Measurements from ENCODE around the gene LIN52. TPM values are rescaled to one million over a fixed set of nuclear protein-coding genes. Genes with fewer than 3 reads are reported as not detected.

LIN52 gene
- total and polyA plus RNA-seq, 9 of the 15 experiments (the other 6 are each of a cell fraction or from before 2014, with no cell fraction given), result 4.6 to 11.8 (median 9.2) TPM

DNA sequence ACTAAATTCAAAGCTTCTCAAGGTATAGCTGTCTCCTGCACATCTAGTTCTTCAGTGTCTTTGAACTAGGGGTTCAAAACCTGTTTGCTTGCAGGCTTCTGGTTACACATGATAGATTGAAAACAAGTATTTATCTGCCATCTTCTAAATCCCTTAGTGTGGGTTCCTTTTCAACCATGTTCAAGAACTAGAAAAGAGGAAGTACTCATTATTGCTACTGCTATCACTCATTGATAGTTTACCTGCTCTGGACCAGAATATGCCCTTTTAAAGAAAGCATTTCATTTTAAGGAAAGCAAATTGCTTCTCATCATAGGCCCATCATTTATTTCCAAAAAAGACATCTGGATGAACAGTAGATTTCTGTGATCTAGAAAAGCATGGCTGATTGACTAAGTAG lies 117.4 kb downstream of the LIN52 start:
- CTCF ChIA-PET (ENCODE audit: low intra/inter-chr PET ratio), result no interaction called here
- no peak for DNase-seq (ENCODE audit: extremely low read depth in 1 of 4, low spot score in 3 of 4)
- Histone ChIP-seq H3K9me1 (ENCODE audit: control insufficient read depth, insufficient read depth, low read length) (no peaks in the 10 kb centered on the region), H2AFZ (ENCODE audit: low read depth, low read length) (no peak overlapping the region), H3K4me3 (no peak overlapping the region), H3K4me2 (ENCODE audit: insufficient read depth, low read length) (no peak overlapping the region), H3K36me3 (ENCODE audit: control insufficient read depth, insufficient read depth, low read length) (peaks cover 7% of the 10 kb centered on the region; the same call in 1 of the 3 replicates), H3K27me3 (ENCODE audit: control insufficient read depth in 2 of 2, insufficient read depth in 2 of 2, low read length in 2 of 2) (no peaks in the 10 kb centered on the region), H4K20me1 (replicated peaks; ENCODE audit: control insufficient read depth, insufficient read depth, low read length) (no peaks in the 10 kb centered on the region), H3K27ac (ENCODE audit: extremely low read depth, low read depth, low read length) (no peak overlapping the region), H3K9me3 (replicated peaks; ENCODE audit: control insufficient read depth, insufficient read depth, low read depth, low read length) (no peaks in the 10 kb centered on the region), H3K9ac (ENCODE audit: insufficient read depth in 1 of 2, low read depth in 2 of 2, low read length in 2 of 2) (no peak overlapping the region), H3K4me1 (replicated peaks in 1 of 2; ENCODE audit: control insufficient read depth in 2 of 2, insufficient read depth in 2 of 2, low read length in 2 of 2) (no peaks in the 10 kb centered on the region), H3K79me2 (ENCODE audit: control insufficient read depth, insufficient read depth, low read length) (no peaks in the 10 kb centered on the region)
- intact Hi-C loops (cut with micrococcal nuclease) (no loop called here), in situ Hi-C loops (cut with MboI) (no loop called here)
- ATAC-seq, result no peak
- POLR2A ChIA-PET, result no interaction called here
- FAIRE-seq, result no peak
- BruUV-seq (replicated peaks), result no TSS peak
- TF ChIP-seq RFX5 (IDR thresholded peaks at IDR 0.05; ENCODE audit: low read depth, low read length), result no peak
- TF ChIP-seq CCAR2 (IDR thresholded peaks at IDR 0.05; ENCODE audit: low read depth, low read length), result no peak
- TF ChIP-seq, protein P1, sequence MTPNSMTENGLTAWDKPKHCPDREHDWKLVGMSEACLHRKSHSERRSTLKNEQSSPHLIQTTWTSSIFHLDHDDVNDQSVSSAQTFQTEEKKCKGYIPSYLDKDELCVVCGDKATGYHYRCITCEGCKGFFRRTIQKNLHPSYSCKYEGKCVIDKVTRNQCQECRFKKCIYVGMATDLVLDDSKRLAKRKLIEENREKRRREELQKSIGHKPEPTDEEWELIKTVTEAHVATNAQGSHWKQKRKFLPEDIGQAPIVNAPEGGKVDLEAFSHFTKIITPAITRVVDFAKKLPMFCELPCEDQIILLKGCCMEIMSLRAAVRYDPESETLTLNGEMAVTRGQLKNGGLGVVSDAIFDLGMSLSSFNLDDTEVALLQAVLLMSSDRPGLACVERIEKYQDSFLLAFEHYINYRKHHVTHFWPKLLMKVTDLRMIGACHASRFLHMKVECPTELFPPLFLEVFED (CRISPR knock-in tag; conservative IDR thresholded peaks at IDR 0.05), result no peak
- no peak for TF ChIP-seq XRCC3 (IDR thresholded peaks at IDR 0.05)
- no peak for TF ChIP-seq ZNF121 (CRISPR knock-in tag; conservative IDR thresholded peaks at IDR 0.05)
- no peak for TF ChIP-seq COPS2 (conservative IDR thresholded peaks at IDR 0.05)
- TF ChIP-seq FOSL1 (tag; conservative IDR thresholded peaks at IDR 0.05), result no peak
- TF ChIP-seq, protein P2, sequence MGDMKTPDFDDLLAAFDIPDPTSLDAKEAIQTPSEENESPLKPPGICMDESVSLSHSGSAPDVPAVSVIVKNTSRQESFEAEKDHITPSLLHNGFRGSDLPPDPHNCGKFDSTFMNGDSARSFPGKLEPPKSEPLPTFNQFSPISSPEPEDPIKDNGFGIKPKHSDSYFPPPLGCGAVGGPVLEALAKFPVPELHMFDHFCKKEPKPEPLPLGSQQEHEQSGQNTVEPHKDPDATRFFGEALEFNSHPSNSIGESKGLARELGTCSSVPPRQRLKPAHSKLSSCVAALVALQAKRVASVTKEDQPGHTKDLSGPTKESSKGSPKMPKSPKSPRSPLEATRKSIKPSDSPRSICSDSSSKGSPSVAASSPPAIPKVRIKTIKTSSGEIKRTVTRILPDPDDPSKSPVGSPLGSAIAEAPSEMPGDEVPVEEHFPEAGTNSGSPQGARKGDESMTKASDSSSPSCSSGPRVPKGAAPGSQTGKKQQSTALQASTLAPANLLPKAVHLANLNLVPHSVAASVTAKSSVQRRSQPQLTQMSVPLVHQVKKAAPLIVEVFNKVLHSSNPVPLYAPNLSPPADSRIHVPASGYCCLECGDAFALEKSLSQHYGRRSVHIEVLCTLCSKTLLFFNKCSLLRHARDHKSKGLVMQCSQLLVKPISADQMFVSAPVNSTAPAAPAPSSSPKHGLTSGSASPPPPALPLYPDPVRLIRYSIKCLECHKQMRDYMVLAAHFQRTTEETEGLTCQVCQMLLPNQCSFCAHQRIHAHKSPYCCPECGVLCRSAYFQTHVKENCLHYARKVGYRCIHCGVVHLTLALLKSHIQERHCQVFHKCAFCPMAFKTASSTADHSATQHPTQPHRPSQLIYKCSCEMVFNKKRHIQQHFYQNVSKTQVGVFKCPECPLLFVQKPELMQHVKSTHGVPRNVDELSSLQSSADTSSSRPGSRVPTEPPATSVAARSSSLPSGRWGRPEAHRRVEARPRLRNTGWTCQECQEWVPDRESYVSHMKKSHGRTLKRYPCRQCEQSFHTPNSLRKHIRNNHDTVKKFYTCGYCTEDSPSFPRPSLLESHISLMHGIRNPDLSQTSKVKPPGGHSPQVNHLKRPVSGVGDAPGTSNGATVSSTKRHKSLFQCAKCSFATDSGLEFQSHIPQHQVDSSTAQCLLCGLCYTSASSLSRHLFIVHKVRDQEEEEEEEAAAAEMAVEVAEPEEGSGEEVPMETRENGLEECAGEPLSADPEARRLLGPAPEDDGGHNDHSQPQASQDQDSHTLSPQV (IDR thresholded peaks at IDR 0.05), result no peak
- TF ChIP-seq, protein P3, sequence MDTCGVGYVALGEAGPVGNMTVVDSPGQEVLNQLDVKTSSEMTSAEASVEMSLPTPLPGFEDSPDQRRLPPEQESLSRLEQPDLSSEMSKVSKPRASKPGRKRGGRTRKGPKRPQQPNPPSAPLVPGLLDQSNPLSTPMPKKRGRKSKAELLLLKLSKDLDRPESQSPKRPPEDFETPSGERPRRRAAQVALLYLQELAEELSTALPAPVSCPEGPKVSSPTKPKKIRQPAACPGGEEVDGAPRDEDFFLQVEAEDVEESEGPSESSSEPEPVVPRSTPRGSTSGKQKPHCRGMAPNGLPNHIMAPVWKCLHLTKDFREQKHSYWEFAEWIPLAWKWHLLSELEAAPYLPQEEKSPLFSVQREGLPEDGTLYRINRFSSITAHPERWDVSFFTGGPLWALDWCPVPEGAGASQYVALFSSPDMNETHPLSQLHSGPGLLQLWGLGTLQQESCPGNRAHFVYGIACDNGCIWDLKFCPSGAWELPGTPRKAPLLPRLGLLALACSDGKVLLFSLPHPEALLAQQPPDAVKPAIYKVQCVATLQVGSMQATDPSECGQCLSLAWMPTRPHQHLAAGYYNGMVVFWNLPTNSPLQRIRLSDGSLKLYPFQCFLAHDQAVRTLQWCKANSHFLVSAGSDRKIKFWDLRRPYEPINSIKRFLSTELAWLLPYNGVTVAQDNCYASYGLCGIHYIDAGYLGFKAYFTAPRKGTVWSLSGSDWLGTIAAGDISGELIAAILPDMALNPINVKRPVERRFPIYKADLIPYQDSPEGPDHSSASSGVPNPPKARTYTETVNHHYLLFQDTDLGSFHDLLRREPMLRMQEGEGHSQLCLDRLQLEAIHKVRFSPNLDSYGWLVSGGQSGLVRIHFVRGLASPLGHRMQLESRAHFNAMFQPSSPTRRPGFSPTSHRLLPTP (IDR thresholded peaks at IDR 0.05; ENCODE audit: borderline replicate concordance, extremely low read depth, insufficient read length), result no peak
- TF ChIP-seq, protein P4, sequence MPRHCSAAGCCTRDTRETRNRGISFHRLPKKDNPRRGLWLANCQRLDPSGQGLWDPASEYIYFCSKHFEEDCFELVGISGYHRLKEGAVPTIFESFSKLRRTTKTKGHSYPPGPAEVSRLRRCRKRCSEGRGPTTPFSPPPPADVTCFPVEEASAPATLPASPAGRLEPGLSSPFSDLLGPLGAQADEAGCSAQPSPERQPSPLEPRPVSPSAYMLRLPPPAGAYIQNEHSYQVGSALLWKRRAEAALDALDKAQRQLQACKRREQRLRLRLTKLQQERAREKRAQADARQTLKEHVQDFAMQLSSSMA (CRISPR knock-in tag; IDR thresholded peaks at IDR 0.05), result no peak
- TF ChIP-seq NCOA2 (IDR thresholded peaks at IDR 0.05; ENCODE audit: partially characterized antibody in 2 of 2), result no peak
- TF ChIP-seq DMBX1 (CRISPR knock-in tag; IDR thresholded peaks at IDR 0.05; ENCODE audit: borderline replicate concordance), result no peak
- TF ChIP-seq, protein P5, sequence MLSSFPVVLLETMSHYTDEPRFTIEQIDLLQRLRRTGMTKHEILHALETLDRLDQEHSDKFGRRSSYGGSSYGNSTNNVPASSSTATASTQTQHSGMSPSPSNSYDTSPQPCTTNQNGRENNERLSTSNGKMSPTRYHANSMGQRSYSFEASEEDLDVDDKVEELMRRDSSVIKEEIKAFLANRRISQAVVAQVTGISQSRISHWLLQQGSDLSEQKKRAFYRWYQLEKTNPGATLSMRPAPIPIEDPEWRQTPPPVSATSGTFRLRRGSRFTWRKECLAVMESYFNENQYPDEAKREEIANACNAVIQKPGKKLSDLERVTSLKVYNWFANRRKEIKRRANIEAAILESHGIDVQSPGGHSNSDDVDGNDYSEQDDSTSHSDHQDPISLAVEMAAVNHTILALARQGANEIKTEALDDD (IDR thresholded peaks at IDR 0.05), result no peak
